Ramos (cell line): ENCODE results near the gene LITAF.
"Not testable (repeated sequence)": the region's sequence is repeated elsewhere in the genome, so short reads cannot be mapped to it uniquely, and the experiment has no call there.

Experiments
- in situ Hi-C: fragments of 300-500 bp; cut with MboI; formaldehyde crosslinking; loops from one replicate; pipeline ENCODE4 v1.14.3; 2022; ENCODE audit warnings: low sequenced_read_pairs; ENCODE audit not compliant: unreplicated experiment

The LITAF gene

DNA sequence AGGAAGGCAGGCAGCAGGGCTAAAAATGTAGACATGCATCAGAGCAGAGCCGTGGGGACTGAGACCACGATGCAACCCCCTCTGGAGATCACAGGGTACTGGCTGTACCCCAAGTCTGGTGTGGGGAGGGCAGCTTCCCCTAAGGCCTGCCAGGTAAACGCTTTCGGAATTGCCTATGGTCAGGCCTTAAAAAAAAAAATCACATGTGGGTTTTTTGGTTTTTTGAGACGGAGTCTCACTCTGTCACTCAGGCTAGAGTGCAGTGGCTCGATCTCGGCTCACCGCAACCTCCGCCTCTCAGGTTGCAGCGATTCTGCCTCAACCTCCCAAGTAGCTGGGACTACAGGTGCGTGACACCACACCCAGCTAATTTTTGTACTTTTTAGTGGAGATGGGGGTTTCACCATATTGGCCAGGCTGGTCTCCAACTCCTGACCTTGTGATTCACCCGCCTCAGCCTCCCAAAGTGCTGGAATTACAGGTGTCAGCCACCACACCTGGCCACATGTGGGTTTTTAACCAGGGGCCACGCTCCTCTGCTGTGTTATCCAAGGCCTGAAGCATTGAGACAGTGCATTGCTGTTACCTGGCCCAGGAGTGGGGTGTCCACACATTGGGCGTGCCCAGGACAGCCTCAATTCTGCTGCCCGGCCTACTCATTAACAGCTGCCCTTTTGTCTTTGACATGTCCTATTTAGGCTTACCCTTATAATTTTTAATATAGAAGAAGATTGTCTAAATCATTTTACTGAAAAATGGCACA lies 50.4 kb downstream of the LITAF start:
- in situ Hi-C loops, result loop anchor here (10.0 kb wide), 1 partner anchor 279 kb away; no protein-coding TSS in a partner anchor

DNA sequence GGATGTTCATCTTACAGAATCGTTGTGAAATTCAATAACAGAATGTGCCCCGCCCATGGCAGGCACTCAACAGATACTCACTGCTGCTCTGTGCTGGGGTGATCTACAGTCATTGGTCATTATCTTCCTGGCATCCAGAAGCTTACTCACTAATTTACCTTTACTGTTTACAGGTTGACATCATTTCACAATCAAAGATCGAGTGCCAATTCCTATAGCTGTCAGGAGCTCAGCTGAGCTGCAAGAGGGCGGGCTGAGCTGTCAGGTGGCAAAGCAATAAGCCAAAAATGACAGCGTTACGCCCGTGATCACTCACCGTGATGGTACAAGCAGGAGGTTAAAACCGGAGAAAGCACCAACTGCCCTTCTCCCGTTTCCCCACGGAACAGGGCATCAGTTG lies 51.2 kb downstream of the LITAF start:
- in situ Hi-C loops, result loop anchor here (10.0 kb wide), 1 partner anchor 279 kb away; no protein-coding TSS in a partner anchor

DNA sequence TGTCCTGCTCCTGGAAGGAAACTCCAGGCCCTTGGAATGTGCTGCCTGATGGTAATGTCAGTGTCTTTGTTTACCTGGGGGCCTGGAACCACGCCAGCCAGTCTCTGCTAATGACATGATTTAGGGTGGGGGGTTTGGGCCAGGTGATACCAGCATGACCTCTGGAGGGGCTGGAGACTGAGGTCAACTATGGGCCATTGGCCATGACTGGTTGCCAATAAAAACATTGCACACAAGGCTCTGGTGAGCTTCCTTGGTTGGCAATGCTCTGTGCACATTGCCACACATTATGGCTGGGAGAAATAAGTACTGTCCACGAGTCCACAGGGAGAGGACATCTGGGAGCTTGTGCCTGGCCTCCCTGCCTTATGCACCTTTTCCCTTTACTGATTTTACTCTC lies 52.5 kb downstream of the LITAF start:
- in situ Hi-C loops, result loop anchor here (5.0 to 10.0 kb wide), 2 partner anchors 108 to 281 kb away; no protein-coding TSS in a partner anchor

GRCh38 chr16:11533588-11533987 lies 53.1 kb downstream of the LITAF start:
- in situ Hi-C loops, result loop anchor here (5.0 to 10.0 kb wide), 2 partner anchors 109 to 281 kb away; no protein-coding TSS in a partner anchor

DNA sequence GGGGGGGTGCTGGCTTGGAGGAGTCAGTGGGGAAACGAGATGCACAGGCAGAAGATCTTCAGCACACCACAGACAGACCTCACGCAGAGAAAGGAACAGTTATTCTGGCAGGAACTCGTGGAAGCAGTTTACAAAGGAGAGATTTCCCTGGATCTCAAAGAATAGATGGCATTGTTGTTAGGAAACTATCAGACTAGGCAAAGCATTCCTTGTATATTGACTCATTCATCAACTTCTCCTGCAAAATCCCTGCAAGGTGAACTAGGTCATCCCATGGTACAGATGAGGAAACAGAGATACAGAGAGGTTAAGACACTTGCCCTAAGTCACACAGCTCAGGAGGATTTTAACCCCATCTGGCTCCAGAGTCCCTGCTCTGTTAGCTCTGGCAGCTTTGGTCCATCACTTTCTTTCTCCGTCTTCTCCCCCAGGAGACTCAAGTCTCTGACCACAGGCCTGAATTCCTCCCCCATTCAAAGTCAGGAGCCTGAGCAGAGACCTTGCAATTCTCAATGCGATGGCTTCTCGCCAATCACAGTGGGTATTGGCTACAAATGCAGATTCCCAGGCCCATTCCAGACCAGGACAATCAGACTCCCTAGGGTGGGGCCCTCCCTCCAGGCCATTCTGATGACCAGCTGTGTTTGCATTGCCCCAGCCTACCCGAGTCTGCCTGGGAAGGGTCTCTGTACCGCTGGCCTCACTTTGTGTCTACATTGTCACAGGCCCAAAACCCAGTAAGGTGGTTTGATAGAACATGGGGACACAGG lies 56.4 kb downstream of the LITAF start:
- in situ Hi-C loops, result loop anchor here (5.0 to 10.0 kb wide), 2 partner anchors 112 to 284 kb away; no protein-coding TSS in a partner anchor

DNA sequence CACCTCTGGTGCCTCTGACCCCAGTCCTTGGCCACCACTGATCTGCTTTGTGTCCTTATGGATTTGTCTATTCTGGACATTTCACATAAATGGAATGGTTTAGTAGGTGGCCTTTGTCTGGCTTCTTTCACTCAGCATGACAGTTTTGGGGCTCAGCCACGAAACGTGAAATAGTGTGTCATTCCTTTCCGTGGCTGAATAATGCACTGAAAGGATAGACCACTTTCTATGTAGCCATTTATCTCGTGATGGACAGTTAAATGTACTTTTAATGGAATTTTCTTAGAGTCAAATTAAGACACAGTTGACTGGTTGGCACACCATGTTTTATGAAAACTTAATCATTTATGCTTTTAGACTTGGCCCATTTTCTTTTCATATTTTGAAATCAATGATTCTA lies 57.4 kb downstream of the LITAF start:
- in situ Hi-C loops, result no loop called here

GRCh38 chr16:11528053-11528452 lies 58.7 kb downstream of the LITAF start:
- in situ Hi-C loops, result no loop called here

DNA sequence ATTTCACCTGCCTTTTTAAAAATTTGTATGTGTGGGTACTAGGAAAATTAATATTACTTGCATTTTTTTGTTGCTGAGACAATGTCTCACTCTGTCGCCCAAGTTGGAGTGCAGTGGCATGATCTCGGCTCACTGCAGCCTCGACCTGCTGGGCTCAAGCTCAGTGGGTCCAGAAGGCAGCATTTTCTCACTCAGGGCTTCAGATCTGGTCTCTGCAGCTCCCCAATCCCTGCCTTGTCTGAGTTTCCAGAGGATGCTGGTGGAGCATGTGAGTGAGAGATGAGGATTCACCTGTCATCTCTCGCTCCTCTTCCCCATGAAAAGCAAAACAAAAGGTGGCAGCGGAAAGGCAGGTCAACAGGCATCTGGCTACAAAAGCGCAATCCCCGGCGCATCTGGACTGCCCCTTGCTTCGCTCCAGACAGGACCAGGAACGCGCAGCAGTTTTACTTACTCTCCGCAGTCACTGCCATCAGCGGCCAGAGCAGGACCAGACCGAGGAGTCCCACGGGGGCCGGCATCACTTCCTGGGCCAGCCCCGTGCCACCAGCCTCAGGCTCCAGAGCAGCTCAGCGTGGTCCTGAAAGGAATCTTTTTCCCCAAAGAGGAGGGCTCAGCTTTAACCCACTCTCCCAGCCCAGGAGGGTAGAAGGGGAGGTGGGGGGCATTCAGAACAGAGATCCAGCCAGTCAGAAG lies 59.9 kb downstream of the LITAF start:
- in situ Hi-C loops, result no loop called here

DNA sequence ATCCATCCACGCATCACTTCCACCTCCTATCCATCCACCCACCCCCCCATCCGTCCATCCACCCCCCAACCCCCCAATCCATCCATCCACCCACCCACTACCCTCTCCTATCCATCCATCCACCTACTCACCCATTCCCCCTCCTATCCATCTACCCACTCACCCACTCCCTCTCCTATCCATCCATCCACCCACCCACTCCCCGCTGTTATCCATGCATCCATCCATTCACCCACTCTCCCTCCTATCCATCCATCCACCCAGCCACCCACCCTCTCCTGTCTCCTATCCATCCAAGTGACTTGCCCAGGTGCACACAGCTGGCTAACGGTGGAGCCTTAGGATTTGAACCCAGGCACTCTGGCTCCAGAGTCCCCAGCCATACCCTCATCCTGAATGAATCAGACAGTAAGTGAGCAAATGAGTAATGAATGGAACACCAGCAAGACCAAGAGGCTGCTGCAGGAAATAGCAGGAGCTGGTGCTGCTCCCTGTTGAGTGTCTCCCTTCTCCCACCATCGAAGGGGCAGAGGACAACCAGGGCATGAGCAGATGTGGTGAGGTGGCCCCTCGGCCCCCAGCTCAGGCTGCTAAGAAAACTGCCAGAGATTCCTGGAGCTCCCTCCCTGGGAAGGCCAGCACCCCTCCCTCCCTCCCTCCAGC lies 62.5 kb downstream of the LITAF start:
- in situ Hi-C loops, result no loop called here

DNA sequence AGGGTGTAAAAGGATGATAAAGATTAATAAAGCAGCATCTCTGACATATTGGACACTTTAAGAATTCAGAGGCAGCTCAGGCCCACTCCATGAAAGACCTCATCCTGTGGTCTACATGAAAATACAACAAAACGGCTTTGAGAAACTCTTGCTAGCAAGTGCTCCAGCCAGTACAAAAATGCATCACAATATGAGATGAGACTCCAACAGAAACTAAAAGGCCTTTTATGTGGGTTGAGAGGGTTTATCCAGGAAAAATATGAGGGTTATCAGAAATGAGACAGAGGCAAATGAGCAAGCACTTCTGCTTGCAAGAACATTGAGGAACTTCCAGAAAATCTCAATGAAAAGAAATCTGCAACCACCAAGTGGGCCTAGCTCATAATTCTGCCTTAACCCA lies 65.7 kb downstream of the LITAF start:
- in situ Hi-C loops, result no loop called here

GRCh38 chr16:11520442-11520841 lies 66.3 kb downstream of the LITAF start:
- in situ Hi-C loops, result no loop called here

GRCh38 chr16:11517961-11518360 lies 68.8 kb downstream of the LITAF start:
- in situ Hi-C loops, result no loop called here

DNA sequence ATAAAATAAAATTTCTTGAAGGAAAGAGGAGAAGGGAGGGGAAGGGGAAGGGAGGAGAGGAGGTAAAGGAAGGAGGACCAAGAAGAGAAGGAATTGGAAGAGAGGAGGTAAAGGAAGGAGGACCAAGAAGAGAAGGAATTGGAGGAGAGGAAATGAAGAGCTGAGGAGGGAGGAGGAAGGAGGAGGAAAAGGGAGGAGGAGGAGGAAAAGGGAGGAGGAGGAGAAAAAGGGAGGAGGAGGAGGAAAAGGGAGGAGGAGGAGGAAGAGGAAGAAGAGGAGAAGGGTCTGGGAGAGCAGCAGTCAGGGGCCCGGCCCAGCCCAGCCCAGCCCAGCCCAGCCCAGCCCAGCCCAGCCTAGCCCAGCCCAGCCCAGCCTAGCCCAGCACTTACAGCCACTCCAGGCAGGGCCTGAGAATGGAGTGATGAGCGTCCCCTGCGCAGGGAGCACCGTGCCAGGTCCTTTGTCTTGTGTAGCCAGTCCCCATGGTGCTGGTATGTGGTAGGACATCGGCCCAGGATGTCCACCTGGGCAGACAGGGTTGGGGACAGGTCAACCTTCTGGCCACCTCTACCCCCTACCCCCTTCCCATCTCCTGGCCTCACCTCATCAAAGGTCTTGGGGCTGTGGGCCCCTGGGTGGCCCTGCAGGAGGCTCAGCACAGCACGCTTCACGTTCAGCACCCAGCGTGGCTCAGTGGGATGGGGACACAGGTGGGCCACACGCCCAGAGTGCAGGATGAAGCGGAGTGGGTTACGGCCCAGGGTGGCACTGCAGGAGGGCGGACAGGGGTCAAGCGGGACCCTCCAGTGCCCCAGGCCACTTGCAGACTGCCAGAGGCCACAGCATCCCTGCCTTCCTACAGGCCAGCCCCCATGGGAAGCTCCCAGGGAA lies 70.9 kb downstream of the LITAF start:
- in situ Hi-C loops, result no loop called here

GRCh38 chr16:11514283-11514682 lies 72.4 kb downstream of the LITAF start:
- in situ Hi-C loops, result no loop called here

GRCh38 chr16:11513366-11513765 lies 73.4 kb downstream of the LITAF start:
- in situ Hi-C loops, result not testable (repeated sequence)

DNA sequence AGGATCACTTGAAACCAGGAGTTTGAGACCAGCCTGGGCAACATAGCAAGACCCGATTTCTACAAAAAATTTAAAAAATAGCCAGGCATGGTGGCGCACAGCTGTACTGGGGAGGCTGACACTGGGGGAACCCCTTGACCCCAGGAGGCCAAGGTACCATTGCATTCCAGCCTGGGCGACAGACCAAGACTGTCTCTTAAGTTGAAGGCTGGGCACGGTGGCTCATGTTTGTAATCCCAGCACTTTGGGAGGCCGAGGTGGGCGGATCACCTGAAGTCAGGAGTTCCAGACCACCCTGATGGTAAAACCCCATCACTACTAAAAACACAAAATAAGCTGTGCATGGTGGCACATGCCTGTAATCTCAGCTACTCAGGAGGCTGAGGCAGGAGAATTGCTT lies 74.9 kb downstream of the LITAF start:
- in situ Hi-C loops, result no loop called here

- in situ Hi-C loops, result no loop called here
These were observed 75.4 kb downstream of the LITAF start for GRCh38 chr16:11511328-11511727.

GRCh38 chr16:11510178-11510973 lies 76.3 kb downstream of the LITAF start:
- in situ Hi-C loops, result no loop called here
